GM18499 (cell line): ENCODE data around the gene RNF150.
"Not testable (repeated sequence)": the region's sequence is repeated elsewhere in the genome, so short reads cannot be mapped to it uniquely, and the experiment has no call there.

Experiments
- ATAC-seq: cut with Tn5 transposase; IDR thresholded peaks from one replicate; pipeline ENCODE4 v1.9.1; 2021; ENCODE audit warnings: moderate number of reproducible peaks; ENCODE audit not compliant: insufficient read depth, unreplicated experiment

Gene RNF150

DNA sequence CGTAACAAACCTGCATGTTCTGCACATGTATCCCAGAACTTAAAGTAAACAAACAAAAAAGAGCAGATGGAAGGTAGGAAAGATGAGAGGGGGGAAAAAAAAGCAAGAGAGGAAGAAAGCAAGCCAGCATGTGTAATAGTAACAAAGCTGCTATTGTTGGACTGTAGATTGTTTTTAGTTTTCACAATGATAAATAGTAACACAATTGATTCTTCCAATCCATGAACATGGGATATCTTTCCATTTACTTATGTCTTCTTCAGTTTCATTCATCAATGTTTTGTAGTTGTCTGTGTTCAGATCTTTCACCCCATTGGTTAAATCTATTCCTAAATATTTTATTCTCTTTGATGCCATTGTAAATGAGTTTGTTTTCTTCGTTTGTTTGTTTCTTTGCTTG is 292.1 kb downstream of the RNF150 start:
- ATAC-seq, result no peak

DNA sequence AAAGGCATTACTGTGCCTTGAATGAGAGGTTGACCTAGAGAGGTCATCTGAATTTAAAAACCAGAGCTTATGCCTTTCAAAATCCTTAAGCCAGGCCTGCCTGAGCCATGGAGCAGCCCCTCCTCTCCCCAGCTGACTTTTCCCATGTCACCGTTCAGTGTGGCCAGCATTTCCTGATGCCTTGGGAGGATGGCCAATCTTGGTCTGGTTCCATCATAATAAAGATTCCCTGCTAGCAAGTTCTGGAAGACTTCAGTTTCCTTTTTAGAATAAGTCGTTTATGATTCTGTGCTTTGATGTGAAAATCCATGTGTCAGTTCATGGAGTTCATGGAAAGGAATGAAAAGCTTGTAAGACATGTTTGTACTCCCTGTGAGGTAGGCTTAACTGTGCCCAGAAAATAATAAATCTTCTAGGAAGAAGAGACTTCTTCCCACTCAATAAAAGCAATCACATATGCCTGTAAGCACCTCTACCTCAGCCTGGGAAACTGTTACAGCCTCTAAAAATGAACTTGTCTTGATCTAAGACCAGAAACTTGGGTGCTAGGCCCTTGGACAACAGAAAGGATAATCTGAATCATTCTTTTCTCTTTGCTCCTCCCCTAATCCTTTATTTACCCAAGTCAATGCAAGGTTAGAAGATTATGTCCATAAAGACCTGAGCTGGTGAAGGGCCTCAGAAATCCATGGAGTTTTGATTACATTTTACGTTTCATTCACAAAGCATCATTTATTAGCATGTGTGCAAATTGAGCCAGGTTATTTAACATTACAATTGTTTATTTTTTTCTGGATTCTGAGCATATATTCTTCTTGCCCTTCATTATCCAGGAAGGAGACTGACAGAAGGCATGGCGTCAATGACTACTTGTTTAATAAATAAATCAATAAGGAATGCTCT is 293.1 kb downstream of the RNF150 start:
- no peak for ATAC-seq

DNA sequence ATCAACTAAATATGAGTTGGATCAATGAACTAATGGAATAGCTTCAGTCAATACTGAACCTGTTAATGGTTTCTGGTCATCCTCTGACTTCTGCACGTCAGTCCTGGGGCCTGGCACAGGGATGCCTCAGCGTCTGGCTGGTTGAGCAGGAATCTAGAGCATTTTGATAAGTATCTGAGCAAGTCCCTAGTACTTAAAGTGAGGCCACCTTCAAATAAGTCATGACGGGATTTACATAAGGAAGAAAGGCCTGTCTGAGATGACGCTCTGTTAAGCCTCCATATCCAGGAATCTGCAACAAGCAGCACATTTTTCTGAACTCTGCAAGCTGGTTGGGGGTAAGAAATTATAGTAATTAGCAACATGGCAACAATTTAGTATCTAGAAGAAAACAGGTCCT is 293.9 kb downstream of the RNF150 start:
- ATAC-seq, result no peak

DNA sequence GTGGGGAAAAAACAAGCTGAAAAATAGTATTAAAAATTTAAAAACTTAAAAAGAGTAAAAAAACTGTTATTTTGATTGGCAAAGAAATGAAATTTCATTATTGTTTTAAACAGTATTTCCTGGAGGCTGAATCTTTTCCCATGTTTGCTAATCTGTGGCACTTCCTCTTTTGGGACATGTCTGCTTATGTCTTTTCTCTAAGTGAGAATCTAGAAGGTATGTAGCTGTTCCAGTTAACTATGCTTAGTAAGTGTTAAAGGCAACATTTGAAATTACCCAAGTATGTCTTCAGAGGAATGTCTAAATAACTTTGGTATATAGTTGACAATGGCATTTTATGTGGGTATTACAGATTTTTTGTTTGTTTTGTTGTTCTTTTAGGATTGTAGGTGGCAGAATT is 295.5 kb downstream of the RNF150 start:
- no peak for ATAC-seq

DNA sequence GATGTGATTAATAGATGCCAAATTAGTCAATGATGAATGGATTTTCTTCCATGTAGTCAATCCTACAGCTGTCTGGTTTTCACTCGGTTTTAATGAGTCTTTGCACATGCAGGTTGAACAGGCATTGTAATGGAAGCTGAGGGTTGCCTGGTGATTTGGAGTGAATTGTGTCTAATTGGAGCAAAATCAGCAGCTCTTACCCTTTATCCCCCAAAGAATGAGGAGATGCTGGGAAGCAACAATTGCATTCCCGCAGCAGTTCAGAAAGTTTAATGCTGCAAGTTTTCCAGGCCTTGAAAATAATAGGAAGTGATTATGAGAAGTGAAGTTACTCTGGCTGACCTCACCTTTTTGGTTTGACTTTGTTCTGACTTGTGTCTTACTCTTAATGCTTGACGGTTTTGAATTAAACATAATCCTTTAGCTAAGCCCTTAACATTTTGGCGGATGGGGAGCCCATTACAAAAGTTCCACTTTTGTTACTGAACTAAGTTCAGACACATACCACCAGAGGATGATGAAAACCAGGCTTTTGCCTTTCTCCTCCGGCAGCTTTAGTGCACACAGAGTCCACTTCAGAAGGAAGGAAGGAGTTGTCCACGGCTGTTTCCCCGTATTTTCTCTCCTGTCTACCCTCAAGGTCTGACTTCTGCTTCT is 298.3 kb downstream of the RNF150 start:
- no peak for ATAC-seq

DNA sequence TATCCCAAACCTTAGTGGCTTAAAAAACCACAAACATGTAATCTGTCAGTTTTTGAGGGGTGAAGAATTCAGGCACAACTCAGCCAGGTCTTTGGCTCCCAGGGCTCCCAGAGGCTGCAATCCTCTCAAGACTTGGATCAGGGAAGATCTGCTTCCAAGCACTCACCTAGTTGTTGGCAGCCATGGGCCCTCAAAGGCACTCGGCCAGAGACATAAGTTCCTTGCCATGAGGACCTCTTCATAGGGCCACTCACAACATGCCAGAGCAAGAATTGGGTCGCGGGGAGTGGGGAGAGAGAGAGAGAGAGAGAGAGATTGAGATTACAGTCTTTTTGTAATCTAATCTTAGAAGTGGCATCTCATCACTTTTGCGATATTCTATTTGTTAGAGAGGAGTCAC is 300.0 kb downstream of the RNF150 start:
- no peak for ATAC-seq

DNA sequence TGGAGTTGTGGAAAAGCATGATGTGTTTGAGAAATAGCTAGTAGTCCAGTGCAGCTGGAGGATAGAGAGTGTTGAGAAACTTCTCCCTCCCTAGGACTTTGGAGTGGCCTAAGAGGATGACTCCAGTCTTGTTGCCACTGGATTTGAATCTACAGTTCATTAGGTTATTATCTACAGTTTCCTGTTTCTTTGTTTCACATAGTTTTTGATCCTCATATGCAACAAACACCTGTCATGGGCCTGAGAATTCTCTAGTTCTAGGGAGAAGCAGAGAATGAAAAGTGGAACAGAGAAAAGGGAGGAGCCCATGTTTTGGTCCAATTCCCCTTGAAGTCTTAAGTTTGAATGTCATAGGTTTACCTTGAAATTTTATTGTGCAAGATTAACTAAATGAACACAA is 303.4 kb downstream of the RNF150 start:
- peak; percentile 83 for ATAC-seq

DNA sequence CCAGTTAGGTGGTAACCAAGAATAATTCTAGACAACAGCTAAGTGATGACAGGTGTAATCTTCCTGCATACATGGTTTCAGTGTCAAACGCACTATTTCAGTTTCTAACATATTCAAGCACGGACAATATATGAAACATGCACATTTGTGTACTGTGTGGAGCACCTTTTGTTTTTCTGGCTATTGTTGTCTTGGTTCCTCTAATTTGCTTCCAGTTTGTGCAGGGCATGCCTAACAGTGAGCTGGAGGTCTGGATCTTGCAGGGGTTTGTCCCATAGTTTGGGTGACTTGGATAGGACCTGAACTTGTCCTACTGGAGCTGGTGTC is 306.6 kb downstream of the RNF150 start:
- no peak for ATAC-seq

DNA sequence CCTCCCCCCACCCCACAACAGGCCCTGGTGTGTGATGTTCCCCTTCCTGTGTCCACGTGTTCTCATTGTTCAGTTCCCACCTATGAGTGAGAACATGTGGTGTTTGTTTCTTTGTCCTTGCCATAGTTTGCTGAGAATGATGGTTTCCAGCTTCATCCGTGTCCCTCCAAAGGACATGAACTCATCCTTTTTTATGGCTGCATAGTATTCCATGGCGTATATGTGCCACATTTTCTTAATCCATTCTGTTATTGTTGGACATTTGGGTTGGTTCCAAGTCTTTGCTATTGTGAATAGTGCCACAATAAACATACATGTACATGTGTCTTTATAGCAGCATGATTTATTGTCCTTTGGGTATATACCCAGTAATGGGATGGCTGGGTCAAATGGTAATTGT is 312.7 kb downstream of the RNF150 start:
- not testable (repeated sequence) for ATAC-seq

DNA sequence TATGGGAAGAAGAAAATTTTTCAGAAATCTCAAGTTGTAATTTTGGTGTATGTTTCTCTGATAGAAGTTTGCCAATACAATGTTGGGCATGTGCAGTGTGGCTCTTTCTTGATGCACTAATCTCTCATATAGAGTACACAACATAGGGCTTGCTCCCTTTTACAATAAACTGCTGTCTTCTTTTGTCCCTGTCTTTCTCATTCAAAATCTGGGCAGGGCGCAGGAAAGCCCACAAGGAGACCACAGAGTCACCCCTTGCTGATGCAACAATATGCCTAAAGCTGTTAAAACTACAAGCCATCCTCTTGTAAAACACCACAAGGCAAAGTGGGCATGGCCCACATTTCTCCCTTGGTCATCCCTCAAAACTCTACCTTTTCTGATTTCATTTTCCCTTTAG is 313.7 kb downstream of the RNF150 start:
- no peak for ATAC-seq

DNA sequence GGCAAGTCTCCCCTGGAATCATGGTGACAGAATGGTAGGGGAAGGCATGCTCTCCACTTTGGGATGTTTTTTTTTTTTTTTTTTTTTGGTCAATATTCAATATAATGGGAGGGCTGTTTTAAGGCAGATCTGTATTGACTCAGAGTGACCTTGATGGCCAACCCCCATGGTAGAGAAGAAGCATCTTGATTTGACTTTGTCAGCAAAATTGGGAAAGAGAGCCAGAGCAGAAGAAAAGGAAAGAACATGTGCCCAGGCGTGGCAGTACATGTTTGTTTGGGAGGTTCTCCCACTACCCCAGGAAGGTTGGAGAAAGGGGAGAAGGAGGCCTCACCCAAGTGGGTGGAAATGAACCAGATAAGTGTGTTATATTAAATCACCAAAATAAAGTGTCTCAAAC is 314.8 kb downstream of the RNF150 start:
- no peak for ATAC-seq

DNA sequence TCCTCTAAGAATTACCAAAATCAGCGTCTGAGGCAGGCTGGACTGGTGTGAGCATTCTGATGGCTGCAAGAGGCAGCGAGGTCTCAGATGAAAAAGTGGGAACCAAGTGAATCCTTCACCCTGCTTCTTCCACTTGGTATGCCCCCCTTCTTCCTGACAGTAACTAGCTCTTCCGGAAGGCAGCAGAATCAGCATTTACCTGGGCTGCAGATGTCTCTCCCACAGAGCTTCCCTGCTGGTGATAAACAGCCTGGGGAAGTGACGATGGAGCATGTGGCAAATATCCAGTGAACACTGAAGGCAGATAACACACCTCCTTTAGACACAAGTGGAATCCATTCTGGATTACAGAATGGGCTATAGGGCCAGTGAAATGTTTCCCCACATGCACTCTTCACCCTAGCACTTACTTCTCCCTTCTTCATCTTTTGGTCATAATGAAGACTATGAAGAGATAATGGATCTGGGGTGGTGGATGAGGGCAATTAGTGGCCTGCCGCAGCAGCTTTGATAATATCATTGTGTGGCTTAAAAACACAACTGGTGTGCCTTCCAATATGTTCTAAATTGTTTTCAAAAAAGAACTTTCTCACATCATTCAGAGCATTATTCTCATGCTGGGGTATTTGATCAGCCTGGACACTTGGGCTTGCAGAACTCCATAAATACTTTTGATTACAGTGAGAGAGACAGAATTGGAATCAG is 316.3 kb downstream of the RNF150 start:
- ATAC-seq, result no peak

DNA sequence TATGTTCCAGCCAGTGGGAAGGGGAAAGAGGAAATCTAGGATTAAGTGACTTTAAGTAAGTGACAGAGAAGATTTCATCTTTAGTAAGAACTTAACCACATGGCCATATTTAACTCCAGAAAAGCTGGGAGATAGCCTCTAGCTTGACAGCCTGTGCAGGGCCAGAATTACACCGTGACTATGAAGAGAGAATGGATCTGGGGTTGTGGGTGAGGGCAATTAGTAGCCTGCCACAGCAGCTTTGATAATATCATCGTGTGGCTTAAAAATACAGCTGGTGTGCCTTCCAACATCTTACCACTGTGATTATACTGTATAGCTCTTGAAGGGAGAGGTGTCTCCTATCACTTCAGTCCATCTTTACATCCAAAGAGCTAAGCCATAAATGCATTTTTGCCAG is 319.5 kb downstream of the RNF150 start:
- ATAC-seq, result no peak

DNA sequence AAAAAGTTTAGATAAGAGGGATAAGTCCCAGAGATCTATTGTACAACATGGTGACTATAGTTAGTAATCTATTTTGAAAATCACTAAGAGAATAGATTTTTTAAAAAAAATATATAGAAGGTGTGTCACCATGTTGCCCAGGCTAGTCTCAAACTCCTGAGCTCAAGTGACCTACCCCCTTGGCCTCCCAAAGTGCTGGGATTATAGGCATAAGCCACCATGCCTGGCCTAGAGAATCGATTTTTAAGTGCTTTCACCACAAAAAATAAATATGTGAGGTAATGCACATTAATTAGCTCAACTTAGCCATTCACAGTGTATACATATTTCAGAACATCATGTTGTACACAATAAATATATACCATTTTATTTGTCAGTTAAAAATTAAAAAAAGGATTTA is 320.4 kb downstream of the RNF150 start:
- ATAC-seq, result no peak

DNA sequence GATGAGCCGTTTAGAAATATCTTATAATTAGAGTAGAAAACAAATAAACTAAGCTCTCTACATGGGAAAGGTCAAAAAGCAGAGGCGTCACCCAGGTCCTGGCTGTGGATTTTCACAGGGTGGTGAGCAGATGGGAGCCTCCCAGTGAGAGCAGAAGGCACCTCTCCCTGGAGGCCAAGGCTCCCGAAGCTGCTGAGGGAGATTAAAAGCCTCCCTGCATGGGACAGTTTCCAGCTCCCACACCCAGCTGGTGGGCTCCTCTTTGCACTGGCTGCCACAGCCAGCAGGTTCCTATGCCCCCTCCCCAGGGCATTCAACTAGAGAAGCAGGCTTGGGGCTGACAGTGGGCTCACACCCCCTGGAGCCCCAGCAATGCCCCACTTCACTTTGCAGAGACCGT is 321.8 kb downstream of the RNF150 start:
- ATAC-seq, result no peak

DNA sequence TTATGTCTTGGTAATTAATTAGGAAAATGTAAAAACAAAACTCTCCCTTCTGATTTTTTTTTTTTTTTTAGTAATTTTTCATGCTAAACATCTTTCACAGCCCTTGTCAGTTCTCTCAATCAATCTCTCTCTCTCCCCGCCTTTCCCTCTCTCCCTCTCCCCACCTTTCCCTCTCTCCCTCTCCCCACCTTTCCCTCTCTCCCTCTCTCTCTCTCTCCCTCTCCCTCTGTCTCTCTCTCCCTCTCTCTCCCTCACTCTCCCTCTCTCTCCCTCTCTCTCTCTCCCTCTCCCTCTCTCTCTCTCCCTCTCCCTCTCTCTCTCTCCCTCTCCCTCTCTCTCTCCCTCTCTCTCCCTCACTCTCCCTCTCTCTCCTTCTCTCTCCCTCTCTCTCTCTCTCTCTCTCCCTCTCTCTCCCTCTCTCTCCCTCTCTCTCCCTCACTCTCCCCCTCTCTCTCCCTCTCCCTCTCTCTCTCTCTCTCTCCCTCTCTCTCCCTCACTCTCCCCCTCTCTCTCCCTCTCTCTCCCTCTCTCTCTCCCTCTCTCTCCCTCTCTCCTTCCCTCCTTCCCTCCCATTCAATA is 322.6 kb downstream of the RNF150 start:
- not testable (repeated sequence) for ATAC-seq
